Panc1 (cell line): ENCODE measurements around the gene KRT2. TPM values are rescaled to one million over a fixed set of nuclear protein-coding genes. Genes with fewer than 3 reads are reported as not detected.

Experiments used
- ATAC-seq: fragments of 200-7000 bp; cut with Tn5 transposase; 2 replicates; pipeline ENCODE4 v1.9.1; 2020; ENCODE audit warnings: mild to moderate bottlenecking, moderate library complexity
- BruUV-seq: library from RNA; stranded (reverse); fragments of 400-500 nt; replicated peaks from 2 replicates; lab custom pipeline; 2021; lab: Mats Ljungman, UMichigan
- CTCF ChIA-PET: fragments of 300-600 bp; sonication (Branson Sonifier 250); formaldehyde crosslinking; loops from one replicate; lab custom pipeline; 2022; ENCODE audit warnings: antibody characterized with exemption; lab: Charles Lee
- POLR2A ChIA-PET: fragments of 300-600 bp; sonication (Branson Sonifier 250); formaldehyde crosslinking; loops from one replicate; lab custom pipeline; 2022; ENCODE audit warnings: antibody characterized with exemption; lab: Charles Lee
- DNase-seq: peaks from one replicate; pipeline ENCODE4 v3.0.0-alpha.2; 2010; ENCODE audit warnings: low read depth, low spot score
- H3K27ac ChIP-seq: 2 replicates; pipeline ENCODE4 v1.5.1; 2011; ENCODE audit warnings: mild to moderate bottlenecking, low read length, inconsistent platforms
- H3K27me3 ChIP-seq: fragments of 200-500 bp; sonication (Bioruptor generic); 2 replicates; pipeline ENCODE4 v1.6.0; 2014; ENCODE audit warnings: low read length, inconsistent platforms; ENCODE audit not compliant: control insufficient read depth, insufficient read depth
- H3K36me3 ChIP-seq: fragments of 200-500 bp; sonication (Bioruptor generic); 2 replicates; pipeline ENCODE4 v1.5.1; 2014; ENCODE audit warnings: inconsistent platforms, mild to moderate bottlenecking, low read length, moderate library complexity; ENCODE audit not compliant: control insufficient read depth, insufficient read depth
- H3K4me1 ChIP-seq: 2 replicates; pipeline ENCODE4 v1.5.1; 2011; ENCODE audit warnings: inconsistent platforms, mild to moderate bottlenecking, low read length, moderate library complexity; ENCODE audit not compliant: control insufficient read depth, insufficient read depth
- H3K4me3 ChIP-seq, 2 experiments: 2 replicates each; pipeline ENCODE4 v1.5.1; 2011 to 2012; ENCODE audit warnings: low read depth in 2 of 2, low read length in 2 of 2, mild to moderate bottlenecking in 2 of 2, inconsistent platforms in 1 of 2, moderate library complexity in 1 of 2
- H3K9me3 ChIP-seq: fragments of 200-500 bp; sonication (Bioruptor generic); 2 replicates; pipeline ENCODE4 v1.5.1; 2014; ENCODE audit warnings: low read depth, mild to moderate bottlenecking, inconsistent platforms, low read length, moderate library complexity; ENCODE audit not compliant: control insufficient read depth, insufficient read depth
- POLR2AphosphoS5 ChIP-seq: IDR thresholded peaks from 2 replicates; pipeline ENCODE4 v1.6.1; 2012; ENCODE audit warnings: mild to moderate bottlenecking, low read depth, low read length, moderate library complexity
- SIN3A ChIP-seq: IDR thresholded peaks from 2 replicates; pipeline ENCODE4 v1.6.1; 2012; ENCODE audit warnings: low read depth, mild to moderate bottlenecking, low read length, moderate library complexity, borderline replicate concordance; ENCODE audit not compliant: insufficient read depth
- TCF7L2 ChIP-seq: IDR thresholded peaks from 2 replicates; pipeline ENCODE4 v1.6.1; 2011; ENCODE audit warnings: mild to moderate bottlenecking, low read depth, low read length, inconsistent platforms
- in situ Hi-C: cut with HindIII; loops from 2 replicates; pipeline ENCODE4 v1.10.0; 2016; ENCODE audit warnings: low sequenced_read_pairs, low pct_unique_long_range_greater_than_20kb
- intact Hi-C: fragments of 100-400 bp; cut with micrococcal nuclease; formaldehyde crosslinking; loops from one replicate; pipeline ENCODE4 v1.10.0; 2022; ENCODE audit not compliant: unreplicated experiment
- total RNA-seq: library from RNA; stranded (reverse); gene quantifications from one replicate; pipeline ENCODE4 v1.2.1, GENCODE V29; 2021; ENCODE audit not compliant: unreplicated experiment
- TF ChIP-seq, protein P1 (sequence below), 2 experiments: IDR thresholded peaks; 2 replicates each; pipeline ENCODE4 v1.6.1; 2011 to 2012; ENCODE audit warnings: low read depth in 2 of 2, control low read depth in 1 of 2, low read length in 1 of 2, mild to moderate bottlenecking in 1 of 2, moderate library complexity in 1 of 2; ENCODE audit not compliant: insufficient read depth in 1 of 2
- TF ChIP-seq, protein P2 (sequence below): fragments of 450-650 bp; IDR thresholded peaks from 2 replicates; pipeline ENCODE4 v1.5.1; 2017; ENCODE audit warnings: mild to moderate bottlenecking

The KRT2 gene
- total RNA-seq, 1 experiment from 2014 or later = 0.33 TPM

DNA sequence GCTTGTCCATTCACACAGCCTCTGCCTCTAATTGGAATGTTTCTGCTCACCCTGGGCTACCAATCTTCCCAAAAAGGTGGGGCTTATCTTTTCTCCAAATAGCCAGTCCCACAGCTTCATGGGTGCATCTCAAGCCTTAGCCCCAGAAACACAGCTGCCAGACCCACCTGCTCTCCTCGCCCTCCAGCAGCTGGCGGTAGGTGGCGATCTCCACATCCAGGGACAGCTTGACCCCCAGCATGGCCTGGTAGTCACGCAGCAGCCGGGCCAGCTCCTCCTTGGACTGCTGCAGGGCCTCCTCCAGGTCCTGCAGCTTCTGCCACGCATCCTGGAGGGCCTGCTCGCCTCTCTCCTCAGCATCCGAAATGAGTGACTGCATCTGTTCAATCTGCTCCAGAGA is 40.2 kb upstream of the KRT2 start:
- ChIA-PET CTCF (interaction anchor here (0.7 kb wide), 1 partner anchor 178 kb away, joined by 3 read pairs; no protein-coding TSS in a partner anchor), POLR2A (no interaction called here)
- Histone ChIP-seq H3K27ac (no peak overlapping the region), H3K27me3 (peaks cover 21% of the 10 kb centered on the region), H3K4me1 (no peaks in the 10 kb centered on the region; the same call in 1 of the 2 replicates), H3K4me3 (no peak overlapping the region), H3K9me3 (no peaks in the 10 kb centered on the region), H3K36me3 (no peaks in the 10 kb centered on the region)
- ATAC-seq (peak; percentile 53; the same call in 1 of the 2 replicates), DNase-seq (no peak)
- intact Hi-C loops (no loop called here), in situ Hi-C loops (no loop called here)
- no TSS peak for BruUV-seq
- TF ChIP-seq, protein P1, sequence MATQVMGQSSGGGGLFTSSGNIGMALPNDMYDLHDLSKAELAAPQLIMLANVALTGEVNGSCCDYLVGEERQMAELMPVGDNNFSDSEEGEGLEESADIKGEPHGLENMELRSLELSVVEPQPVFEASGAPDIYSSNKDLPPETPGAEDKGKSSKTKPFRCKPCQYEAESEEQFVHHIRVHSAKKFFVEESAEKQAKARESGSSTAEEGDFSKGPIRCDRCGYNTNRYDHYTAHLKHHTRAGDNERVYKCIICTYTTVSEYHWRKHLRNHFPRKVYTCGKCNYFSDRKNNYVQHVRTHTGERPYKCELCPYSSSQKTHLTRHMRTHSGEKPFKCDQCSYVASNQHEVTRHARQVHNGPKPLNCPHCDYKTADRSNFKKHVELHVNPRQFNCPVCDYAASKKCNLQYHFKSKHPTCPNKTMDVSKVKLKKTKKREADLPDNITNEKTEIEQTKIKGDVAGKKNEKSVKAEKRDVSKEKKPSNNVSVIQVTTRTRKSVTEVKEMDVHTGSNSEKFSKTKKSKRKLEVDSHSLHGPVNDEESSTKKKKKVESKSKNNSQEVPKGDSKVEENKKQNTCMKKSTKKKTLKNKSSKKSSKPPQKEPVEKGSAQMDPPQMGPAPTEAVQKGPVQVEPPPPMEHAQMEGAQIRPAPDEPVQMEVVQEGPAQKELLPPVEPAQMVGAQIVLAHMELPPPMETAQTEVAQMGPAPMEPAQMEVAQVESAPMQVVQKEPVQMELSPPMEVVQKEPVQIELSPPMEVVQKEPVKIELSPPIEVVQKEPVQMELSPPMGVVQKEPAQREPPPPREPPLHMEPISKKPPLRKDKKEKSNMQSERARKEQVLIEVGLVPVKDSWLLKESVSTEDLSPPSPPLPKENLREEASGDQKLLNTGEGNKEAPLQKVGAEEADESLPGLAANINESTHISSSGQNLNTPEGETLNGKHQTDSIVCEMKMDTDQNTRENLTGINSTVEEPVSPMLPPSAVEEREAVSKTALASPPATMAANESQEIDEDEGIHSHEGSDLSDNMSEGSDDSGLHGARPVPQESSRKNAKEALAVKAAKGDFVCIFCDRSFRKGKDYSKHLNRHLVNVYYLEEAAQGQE (IDR thresholded peaks at IDR 0.05; ENCODE audit: insufficient read depth in 1 of 2, low read depth in 2 of 2, low read length in 1 of 2) = no peak
- TF ChIP-seq TCF7L2 = no peak
- TF ChIP-seq SIN3A = no peak
- TF ChIP-seq, protein P2, sequence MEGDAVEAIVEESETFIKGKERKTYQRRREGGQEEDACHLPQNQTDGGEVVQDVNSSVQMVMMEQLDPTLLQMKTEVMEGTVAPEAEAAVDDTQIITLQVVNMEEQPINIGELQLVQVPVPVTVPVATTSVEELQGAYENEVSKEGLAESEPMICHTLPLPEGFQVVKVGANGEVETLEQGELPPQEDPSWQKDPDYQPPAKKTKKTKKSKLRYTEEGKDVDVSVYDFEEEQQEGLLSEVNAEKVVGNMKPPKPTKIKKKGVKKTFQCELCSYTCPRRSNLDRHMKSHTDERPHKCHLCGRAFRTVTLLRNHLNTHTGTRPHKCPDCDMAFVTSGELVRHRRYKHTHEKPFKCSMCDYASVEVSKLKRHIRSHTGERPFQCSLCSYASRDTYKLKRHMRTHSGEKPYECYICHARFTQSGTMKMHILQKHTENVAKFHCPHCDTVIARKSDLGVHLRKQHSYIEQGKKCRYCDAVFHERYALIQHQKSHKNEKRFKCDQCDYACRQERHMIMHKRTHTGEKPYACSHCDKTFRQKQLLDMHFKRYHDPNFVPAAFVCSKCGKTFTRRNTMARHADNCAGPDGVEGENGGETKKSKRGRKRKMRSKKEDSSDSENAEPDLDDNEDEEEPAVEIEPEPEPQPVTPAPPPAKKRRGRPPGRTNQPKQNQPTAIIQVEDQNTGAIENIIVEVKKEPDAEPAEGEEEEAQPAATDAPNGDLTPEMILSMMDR = peak; percentile 65; the same call in 1 of the 2 replicates
- no peak for TF ChIP-seq POLR2AphosphoS5

DNA sequence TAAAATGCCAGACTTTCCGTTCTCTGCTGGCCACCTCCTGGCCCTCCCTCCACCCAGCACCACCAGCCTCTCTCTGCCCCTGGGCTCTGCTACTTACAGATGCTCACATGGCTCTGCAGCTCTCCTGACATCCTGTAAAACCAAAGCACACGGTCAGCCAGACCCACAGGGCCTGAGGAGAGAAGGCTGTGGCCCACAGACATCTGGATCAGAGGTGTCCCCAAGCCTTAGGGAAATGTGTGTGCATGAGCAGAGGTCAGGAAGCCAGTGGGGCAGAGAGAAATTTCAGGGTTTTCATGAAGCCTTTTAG is 39.8 kb upstream of the KRT2 start:
- Histone ChIP-seq H3K27ac (no peak overlapping the region), H3K9me3 (no peaks in the 10 kb centered on the region), H3K4me3 (no peak overlapping the region), H3K4me1 (no peaks in the 10 kb centered on the region; the same call in 1 of the 2 replicates), H3K27me3 (peaks cover 21% of the 10 kb centered on the region), H3K36me3 (no peaks in the 10 kb centered on the region)
- ChIA-PET POLR2A (no interaction called here), CTCF (interaction anchor here (0.7 kb wide), 1 partner anchor 179 kb away, joined by 3 read pairs; no protein-coding TSS in a partner anchor)
- intact Hi-C loops = no loop called here
- in situ Hi-C loops = no loop called here
- no TSS peak for BruUV-seq
- no peak for TF ChIP-seq SIN3A
- no peak for TF ChIP-seq POLR2AphosphoS5
- TF ChIP-seq, protein P1 (IDR thresholded peaks at IDR 0.05; ENCODE audit: insufficient read depth in 1 of 2, low read depth in 2 of 2, low read length in 1 of 2) = no peak
- TF ChIP-seq, protein P2 = no peak
- TF ChIP-seq TCF7L2 = no peak
- ATAC-seq = 0 out of 2 replicates have a peak, but pooled peaks have one; percentile 42
- DNase-seq = no peak
